Measurements from ENCODE around the gene JMJD8. TPM values are rescaled to one million over a fixed set of nuclear protein-coding genes. Genes with fewer than 3 reads are reported as not detected.

JMJD8 gene
- total RNA-seq, 1 experiment from 2014 or later: 33.4 TPM

DNA sequence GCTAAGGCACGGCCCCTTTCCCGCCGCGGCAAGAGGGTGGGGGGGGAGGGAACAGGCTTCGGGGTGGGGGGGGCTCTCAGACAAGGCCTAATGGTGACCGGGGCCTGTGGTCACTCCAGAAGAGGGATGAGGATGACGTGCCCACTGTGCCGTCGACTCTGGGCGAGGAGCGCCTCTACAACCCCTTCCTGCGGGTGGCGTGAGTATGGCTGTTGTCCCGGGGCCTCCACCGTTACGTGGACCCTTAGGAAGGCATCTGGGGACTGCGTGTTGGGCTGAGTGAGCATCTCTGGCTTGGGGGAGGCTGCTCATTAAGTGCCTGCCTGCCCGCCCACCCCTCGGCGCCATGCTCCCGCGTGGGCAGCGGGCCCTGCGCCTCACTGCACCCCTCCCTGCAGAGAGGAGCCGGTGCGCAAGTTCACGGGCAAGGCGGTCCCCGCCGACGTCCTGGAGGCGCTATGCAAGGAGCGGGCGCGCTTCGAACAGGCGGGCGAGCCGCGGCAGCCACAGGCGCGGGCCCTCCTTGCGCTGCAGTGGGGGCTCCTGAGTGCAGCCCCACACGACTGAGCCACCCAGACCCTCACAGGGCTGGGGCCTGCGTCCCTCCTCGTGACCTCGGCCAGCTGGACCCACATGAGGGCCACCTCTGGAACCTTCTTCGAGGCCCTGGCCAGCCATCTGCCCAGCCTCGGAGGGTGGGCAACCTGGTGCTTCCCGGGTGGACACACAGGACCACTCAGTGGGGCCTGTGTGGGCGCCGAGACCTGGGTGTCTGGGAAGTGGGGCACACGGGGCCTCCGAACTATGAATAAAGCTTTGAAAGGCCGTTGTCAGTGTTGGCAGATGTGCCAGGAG, 45.0 kb upstream of the JMJD8 start:
- Mint-ChIP-seq H3K27me3 (ENCODE audit: insufficient read depth, unreplicated experiment) (no peaks in the 10 kb centered on the region), H3K4me1 (ENCODE audit: insufficient read depth, unreplicated experiment) (no peaks in the 10 kb centered on the region), H3K36me3 (ENCODE audit: insufficient read depth, unreplicated experiment) (peaks cover 34% of the 10 kb centered on the region), H3K4me3 (ENCODE audit: unreplicated experiment) (peak overlapping the region; percentile 65), H3K27ac (ENCODE audit: low read depth, unreplicated experiment) (no peak overlapping the region), H3K9me3 (ENCODE audit: unreplicated experiment) (no peaks in the 10 kb centered on the region)
- ChIA-PET POLR2A (interaction anchor here (1.0 to 9.6 kb wide), 10 partner anchors 8 to 58 kb away, joined by 3 to 124 read pairs (median 8); partner anchors contain the start of genes ANTKMT, CIAO3, METRN and MSLN), CTCF (interaction anchor here (0.6 to 1.1 kb wide), 4 partner anchors 9 to 195 kb away, joined by 3 to 4 read pairs (median 4); no protein-coding TSS in a partner anchor)
- no peak for DNase-seq (ENCODE audit: unreplicated experiment)
- TF ChIP-seq, protein P1, sequence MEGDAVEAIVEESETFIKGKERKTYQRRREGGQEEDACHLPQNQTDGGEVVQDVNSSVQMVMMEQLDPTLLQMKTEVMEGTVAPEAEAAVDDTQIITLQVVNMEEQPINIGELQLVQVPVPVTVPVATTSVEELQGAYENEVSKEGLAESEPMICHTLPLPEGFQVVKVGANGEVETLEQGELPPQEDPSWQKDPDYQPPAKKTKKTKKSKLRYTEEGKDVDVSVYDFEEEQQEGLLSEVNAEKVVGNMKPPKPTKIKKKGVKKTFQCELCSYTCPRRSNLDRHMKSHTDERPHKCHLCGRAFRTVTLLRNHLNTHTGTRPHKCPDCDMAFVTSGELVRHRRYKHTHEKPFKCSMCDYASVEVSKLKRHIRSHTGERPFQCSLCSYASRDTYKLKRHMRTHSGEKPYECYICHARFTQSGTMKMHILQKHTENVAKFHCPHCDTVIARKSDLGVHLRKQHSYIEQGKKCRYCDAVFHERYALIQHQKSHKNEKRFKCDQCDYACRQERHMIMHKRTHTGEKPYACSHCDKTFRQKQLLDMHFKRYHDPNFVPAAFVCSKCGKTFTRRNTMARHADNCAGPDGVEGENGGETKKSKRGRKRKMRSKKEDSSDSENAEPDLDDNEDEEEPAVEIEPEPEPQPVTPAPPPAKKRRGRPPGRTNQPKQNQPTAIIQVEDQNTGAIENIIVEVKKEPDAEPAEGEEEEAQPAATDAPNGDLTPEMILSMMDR (IDR thresholded peaks at IDR 0.05; ENCODE audit: unreplicated experiment): no peak
- intact Hi-C loops (cut with micrococcal nuclease): loop anchor here (5.0 kb wide), 1 partner anchor 58 kb away; the partner anchor contains the start of genes CHTF18 and RPUSD1
- TSS peak; percentile 26 for BruUV-seq (replicated peaks)

GRCh38 chr16:728131-728889, 44.2 kb upstream of the JMJD8 start:
- ChIA-PET POLR2A (interaction anchor here (0.6 to 9.6 kb wide), 15 partner anchors 9 to 59 kb away, joined by 3 to 124 read pairs (median 6); partner anchors contain the start of genes CIAO3, METRN, MSLN and RPUSD1), CTCF (interaction anchor here (0.9 kb wide), 1 partner anchor 56 kb away, joined by 5 read pairs; no protein-coding TSS in a partner anchor)
- H3K27me3 Mint-ChIP-seq (ENCODE audit: insufficient read depth, unreplicated experiment): no peaks in the 10 kb centered on the region
- no peak overlapping the region for H3K27ac Mint-ChIP-seq (ENCODE audit: low read depth, unreplicated experiment)
- no peaks in the 10 kb centered on the region for H3K4me1 Mint-ChIP-seq (ENCODE audit: insufficient read depth, unreplicated experiment)
- BruUV-seq (replicated peaks): no TSS peak
- TF ChIP-seq, protein P1 (IDR thresholded peaks at IDR 0.05; ENCODE audit: unreplicated experiment): no peak
- intact Hi-C loops (cut with micrococcal nuclease): loop anchor here (5.0 kb wide), 1 partner anchor 59 kb away; the partner anchor contains the start of genes CHTF18 and RPUSD1
- no peaks in the 10 kb centered on the region for H3K9me3 Mint-ChIP-seq (ENCODE audit: unreplicated experiment)
- DNase-seq (ENCODE audit: unreplicated experiment): peak; percentile 82
- H3K4me3 Mint-ChIP-seq (ENCODE audit: unreplicated experiment): peak overlapping the region; percentile 65
- peaks cover 37% of the 10 kb centered on the region for H3K36me3 Mint-ChIP-seq (ENCODE audit: insufficient read depth, unreplicated experiment)

DNA sequence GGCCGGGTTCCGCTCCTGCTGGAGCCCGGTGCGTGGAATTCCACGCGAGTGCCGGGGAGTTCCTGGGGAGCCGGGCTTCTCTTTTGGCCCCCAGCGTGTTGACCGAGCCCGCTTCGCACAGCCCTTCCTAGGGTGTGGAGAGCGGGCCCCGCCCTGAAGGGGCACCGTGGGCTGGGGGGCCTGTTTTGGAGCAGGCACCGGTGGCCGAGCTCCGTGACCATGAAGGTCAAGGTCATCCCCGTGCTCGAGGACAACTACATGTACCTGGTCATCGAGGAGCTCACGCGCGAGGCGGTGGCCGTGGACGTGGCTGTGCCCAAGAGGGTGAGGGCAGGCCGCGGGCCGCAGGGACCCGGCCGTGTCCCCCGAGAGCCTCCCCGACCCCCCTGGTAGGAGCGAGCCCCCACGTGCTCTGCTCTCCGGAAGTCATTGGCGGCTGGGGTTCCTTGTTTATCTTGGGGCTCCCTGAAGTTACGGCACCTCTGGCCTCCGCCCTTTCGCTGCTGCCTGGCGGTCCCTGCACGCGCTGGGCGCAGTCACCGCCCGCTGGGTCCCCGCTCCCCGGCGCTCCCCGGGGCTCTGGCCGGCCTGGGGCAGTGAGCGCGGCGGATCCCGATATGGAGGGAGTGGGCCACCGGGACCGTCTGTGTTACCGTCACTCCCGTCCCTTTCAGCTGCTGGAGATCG, 43.3 kb upstream of the JMJD8 start:
- DNase-seq (ENCODE audit: unreplicated experiment): no peak
- no peaks in the 10 kb centered on the region for H3K9me3 Mint-ChIP-seq (ENCODE audit: unreplicated experiment)
- CTCF ChIA-PET: interaction anchor here (0.6 to 1.1 kb wide), 4 partner anchors 15 to 135 kb away, joined by 3 to 5 read pairs (median 4); no protein-coding TSS in a partner anchor
- TSS peak; percentile 15 for BruUV-seq (replicated peaks)
- no peaks in the 10 kb centered on the region for H3K4me1 Mint-ChIP-seq (ENCODE audit: insufficient read depth, unreplicated experiment)
- no peaks in the 10 kb centered on the region for H3K27me3 Mint-ChIP-seq (ENCODE audit: insufficient read depth, unreplicated experiment)
- intact Hi-C loops (cut with micrococcal nuclease): loop anchor here (5.0 kb wide), 1 partner anchor 60 kb away; the partner anchor contains the start of genes CHTF18 and RPUSD1
- H3K27ac Mint-ChIP-seq (ENCODE audit: low read depth, unreplicated experiment): no peak overlapping the region
- TF ChIP-seq, protein P1 (IDR thresholded peaks at IDR 0.05; ENCODE audit: unreplicated experiment): no peak
- H3K36me3 Mint-ChIP-seq (ENCODE audit: insufficient read depth, unreplicated experiment): peaks cover 43% of the 10 kb centered on the region
- POLR2A ChIA-PET: interaction anchor here (0.7 to 9.6 kb wide), 15 partner anchors 8 to 327 kb away, joined by 3 to 124 read pairs (median 7); partner anchors contain the start of genes CIAO3, METRN, MSLN and RPUSD1
- H3K4me3 Mint-ChIP-seq (ENCODE audit: unreplicated experiment): peak overlapping the region; percentile 65

Data from MCF 10A (cell line).